WTC11 (cell line): ENCODE data around the gene TMEM119. TPM values are rescaled to one million over a fixed set of nuclear protein-coding genes. Genes with fewer than 3 reads are reported as not detected.

Experiments
- ATAC-seq: fragments of 200-7000 bp; cut with Tn5 transposase; 2 replicates; pipeline ENCODE4 v1.10.0; 2021; ENCODE audit warnings: mild to moderate bottlenecking, moderate library complexity
- CTCF ChIA-PET: fragments of 300-600 bp; sonication (Branson Sonifier 250); formaldehyde crosslinking; loops from one replicate; lab custom pipeline; 2021; ENCODE audit warnings: antibody characterized with exemption; lab: Charles Lee
- POLR2A ChIA-PET: fragments of 350-600 bp; sonication (Branson Sonifier 250); formaldehyde crosslinking; loops from one replicate; lab custom pipeline; 2021; ENCODE audit warnings: antibody characterized with exemption; lab: Charles Lee
- DNase-seq: peaks from one replicate; pipeline ENCODE4 v3.0.0; 2021; ENCODE audit warnings: low spot score
- H3K27ac Mint-ChIP-seq: 2 replicates; pipeline ENCODE4 v1.8.0; 2021; ENCODE audit warnings: mixed read lengths
- H3K27me3 Mint-ChIP-seq: 2 replicates; pipeline ENCODE4 v1.8.0; 2021; ENCODE audit warnings: low read depth, mild to moderate bottlenecking, moderate library complexity, mixed read lengths
- H3K36me3 Mint-ChIP-seq: 2 replicates; pipeline ENCODE4 v1.8.0; 2021; ENCODE audit warnings: mixed read lengths
- H3K4me1 Mint-ChIP-seq: 2 replicates; pipeline ENCODE4 v1.8.0; 2022; ENCODE audit warnings: mixed read lengths
- H3K4me3 Mint-ChIP-seq: 2 replicates; pipeline ENCODE4 v1.8.0; 2021; ENCODE audit warnings: mild to moderate bottlenecking, moderate library complexity, mixed read lengths
- H3K9me3 Mint-ChIP-seq: 2 replicates; pipeline ENCODE4 v1.8.0; 2021; ENCODE audit warnings: mixed read lengths
- EMX1 ChIP-seq: fragments of 250-450 bp; sonication (Bioruptor Pico); IDR thresholded peaks from 2 replicates; pipeline ENCODE4 v1.8.0; 2021; ENCODE audit warnings: mild to moderate bottlenecking
- ERG ChIP-seq: fragments of 250-450 bp; sonication (Bioruptor Pico); IDR thresholded peaks from 2 replicates; pipeline ENCODE4 v1.8.0; 2021; ENCODE audit warnings: mild to moderate bottlenecking
- FOXP1 ChIP-seq: sonication (generic); formaldehyde crosslinking; IDR thresholded peaks from 2 replicates; pipeline ENCODE4 v1.8.0; 2022; ENCODE audit warnings: missing genetic modification reagents, mild to moderate bottlenecking, moderate library complexity, borderline replicate concordance
- GABPB1 ChIP-seq: sonication (generic); formaldehyde crosslinking; IDR thresholded peaks from 2 replicates; pipeline ENCODE4 v1.8.1; 2023; ENCODE audit warnings: mild to moderate bottlenecking, missing genetic modification reagents
- HMGA2 ChIP-seq: fragments of 250-450 bp; sonication (Bioruptor Pico); IDR thresholded peaks from 2 replicates; pipeline ENCODE4 v1.4.0; 2021; ENCODE audit warnings: mild to moderate bottlenecking, moderate library complexity
- MAX ChIP-seq: sonication (generic); formaldehyde crosslinking; IDR thresholded peaks from 2 replicates; pipeline ENCODE4 v1.8.0; 2022; ENCODE audit warnings: mild to moderate bottlenecking, missing genetic modification reagents
- NR1H2 ChIP-seq: sonication (generic); formaldehyde crosslinking; IDR thresholded peaks from 2 replicates; pipeline ENCODE4 v1.9.0; 2021; ENCODE audit warnings: mild to moderate bottlenecking, moderate library complexity, missing genetic modification reagents
- ZSCAN18 ChIP-seq: fragments of 250-450 bp; sonication (Bioruptor Pico); IDR thresholded peaks from 2 replicates; pipeline ENCODE4 v2.1.2; 2022; ENCODE audit warnings: mild to moderate bottlenecking, moderate library complexity
- total RNA-seq: library from RNA; stranded (reverse); gene quantifications from 3 replicates; pipeline ENCODE4 v1.2.3, GENCODE V29; 2021
- TF ChIP-seq, protein P1 (sequence below): sonication (generic); formaldehyde crosslinking; IDR thresholded peaks from 2 replicates; pipeline ENCODE4 v1.8.1; 2023; ENCODE audit warnings: mild to moderate bottlenecking, moderate library complexity, missing genetic modification reagents
- TF ChIP-seq, protein P2 (sequence below): fragments of 250-450 bp; sonication (Bioruptor Pico); conservative IDR thresholded peaks from 2 replicates; pipeline ENCODE4 v1.9.0; 2021; ENCODE audit warnings: mild to moderate bottlenecking
- TF ChIP-seq, protein P3 (sequence below): sonication (generic); formaldehyde crosslinking; IDR thresholded peaks from 2 replicates; pipeline ENCODE4 v1.8.0; 2023; ENCODE audit warnings: missing genetic modification reagents, mild to moderate bottlenecking, borderline replicate concordance

TMEM119 gene
- total RNA-seq, 1 experiment from 2014 or later: 0.20 TPM

DNA sequence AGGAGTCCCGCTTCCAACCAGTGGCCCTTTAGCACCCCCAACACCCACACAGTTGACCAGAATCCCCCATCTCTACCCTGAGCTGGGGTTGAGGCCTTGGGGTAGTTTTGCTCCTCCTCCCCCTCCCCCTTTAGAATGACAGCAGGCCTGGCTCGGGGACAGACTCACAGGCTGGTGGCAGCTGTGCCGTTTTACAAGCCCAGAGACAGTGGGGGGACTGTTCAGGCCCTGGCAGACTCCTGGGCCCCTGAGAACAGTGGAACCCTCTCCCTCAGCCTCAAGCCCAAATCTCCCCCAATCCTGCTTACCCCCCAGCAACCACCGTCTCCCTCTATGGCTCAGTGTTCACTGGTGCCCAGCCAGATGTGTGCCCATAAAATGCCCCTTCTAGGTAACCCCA, 10.1 kb downstream of the TMEM119 start:
- H3K27me3 Mint-ChIP-seq: no peaks in the 10 kb centered on the region
- H3K27ac Mint-ChIP-seq: no peak overlapping the region
- H3K4me1 Mint-ChIP-seq: peaks cover 12% of the 10 kb centered on the region
- DNase-seq: no peak
- H3K4me3 Mint-ChIP-seq: no peak overlapping the region
- ChIA-PET CTCF (interaction anchor here (1.3 kb wide), 1 partner anchor 30 kb away, joined by 4 read pairs; no protein-coding TSS in a partner anchor), POLR2A (no interaction called here)
- H3K9me3 Mint-ChIP-seq: no peaks in the 10 kb centered on the region
- TF ChIP-seq, protein P1, sequence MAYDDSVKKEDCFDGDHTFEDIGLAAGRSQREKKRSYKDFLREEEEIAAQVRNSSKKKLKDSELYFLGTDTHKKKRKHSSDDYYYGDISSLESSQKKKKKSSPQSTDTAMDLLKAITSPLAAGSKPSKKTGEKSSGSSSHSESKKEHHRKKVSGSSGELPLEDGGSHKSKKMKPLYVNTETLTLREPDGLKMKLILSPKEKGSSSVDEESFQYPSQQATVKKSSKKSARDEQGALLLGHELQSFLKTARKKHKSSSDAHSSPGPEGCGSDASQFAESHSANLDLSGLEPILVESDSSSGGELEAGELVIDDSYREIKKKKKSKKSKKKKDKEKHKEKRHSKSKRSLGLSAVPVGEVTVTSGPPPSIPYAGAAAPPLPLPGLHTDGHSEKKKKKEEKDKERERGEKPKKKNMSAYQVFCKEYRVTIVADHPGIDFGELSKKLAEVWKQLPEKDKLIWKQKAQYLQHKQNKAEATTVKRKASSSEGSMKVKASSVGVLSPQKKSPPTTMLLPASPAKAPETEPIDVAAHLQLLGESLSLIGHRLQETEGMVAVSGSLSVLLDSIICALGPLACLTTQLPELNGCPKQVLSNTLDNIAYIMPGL (CRISPR knock-in tag): no peak
- TF ChIP-seq MAX (CRISPR knock-in tag): no peak
- H3K36me3 Mint-ChIP-seq: no peaks in the 10 kb centered on the region
- ATAC-seq: no peak

DNA sequence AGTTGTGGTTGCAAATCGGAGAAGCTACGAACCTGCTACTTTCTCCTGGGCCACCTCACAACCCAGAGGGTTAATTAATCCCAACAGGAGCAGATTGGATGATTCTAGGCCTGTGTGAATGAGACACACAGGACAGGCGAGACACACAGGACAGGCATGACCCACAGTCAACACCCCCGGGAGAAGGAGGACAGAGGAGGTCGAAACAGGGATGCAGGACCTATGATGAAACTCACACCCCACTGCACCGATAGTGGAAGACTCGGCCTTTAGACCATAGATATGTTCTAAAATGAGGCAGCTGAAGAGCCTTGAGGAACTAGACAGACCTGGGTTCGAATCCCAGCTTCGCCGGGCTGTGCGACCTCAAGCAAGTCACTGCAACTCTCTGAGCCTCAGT, 11.6 kb downstream of the TMEM119 start:
- TF ChIP-seq EMX1: no peak
- no peak for TF ChIP-seq NR1H2 (CRISPR knock-in tag)
- TF ChIP-seq, protein P1 (CRISPR knock-in tag): no peak
- no peak for TF ChIP-seq HMGA2
- TF ChIP-seq ZSCAN18 (CRISPR knock-in tag): no peak
- TF ChIP-seq, protein P2, sequence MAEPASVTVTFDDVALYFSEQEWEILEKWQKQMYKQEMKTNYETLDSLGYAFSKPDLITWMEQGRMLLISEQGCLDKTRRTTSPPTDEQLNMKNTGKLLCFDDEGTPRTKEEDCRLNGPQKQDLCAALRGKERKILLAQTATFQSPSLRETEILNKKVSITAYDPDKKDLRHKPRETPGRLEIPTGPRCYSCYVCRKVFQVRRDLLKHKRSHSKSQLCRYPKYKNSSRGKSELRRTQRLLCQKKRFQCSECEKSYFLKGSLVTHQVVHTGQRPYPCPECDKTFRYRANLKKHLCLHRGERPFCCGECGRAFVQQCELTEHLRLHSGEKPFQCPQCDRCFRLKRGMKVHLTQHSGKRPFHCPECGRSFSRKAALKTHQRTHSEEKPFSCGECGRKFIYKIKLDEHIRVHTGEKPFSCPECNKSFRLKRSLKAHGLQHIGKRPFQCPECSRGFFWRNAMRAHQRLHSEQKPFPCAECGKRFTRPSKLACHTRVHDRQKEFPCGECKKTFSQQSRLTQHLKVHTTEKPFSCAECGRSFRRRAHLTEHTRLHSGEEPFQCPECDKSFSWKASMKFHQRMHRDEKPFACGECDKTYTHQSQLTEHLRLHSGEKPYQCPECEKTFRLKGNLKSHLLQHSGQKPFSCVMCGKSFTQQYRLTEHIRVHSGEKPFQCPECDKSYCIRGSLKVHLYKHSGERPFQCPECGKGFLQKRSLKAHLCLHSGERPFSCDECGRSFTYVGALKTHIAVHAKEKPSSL (CRISPR knock-in tag): no peak
- no peak overlapping the region for H3K27ac Mint-ChIP-seq
- H3K4me3 Mint-ChIP-seq: no peak overlapping the region
- ChIA-PET POLR2A (no interaction called here), CTCF (no interaction called here)
- peaks cover 12% of the 10 kb centered on the region for H3K4me1 Mint-ChIP-seq
- ATAC-seq (no peak), DNase-seq (no peak)
- H3K36me3 Mint-ChIP-seq: no peaks in the 10 kb centered on the region
- no peaks in the 10 kb centered on the region for H3K27me3 Mint-ChIP-seq
- no peaks in the 10 kb centered on the region for H3K9me3 Mint-ChIP-seq

DNA sequence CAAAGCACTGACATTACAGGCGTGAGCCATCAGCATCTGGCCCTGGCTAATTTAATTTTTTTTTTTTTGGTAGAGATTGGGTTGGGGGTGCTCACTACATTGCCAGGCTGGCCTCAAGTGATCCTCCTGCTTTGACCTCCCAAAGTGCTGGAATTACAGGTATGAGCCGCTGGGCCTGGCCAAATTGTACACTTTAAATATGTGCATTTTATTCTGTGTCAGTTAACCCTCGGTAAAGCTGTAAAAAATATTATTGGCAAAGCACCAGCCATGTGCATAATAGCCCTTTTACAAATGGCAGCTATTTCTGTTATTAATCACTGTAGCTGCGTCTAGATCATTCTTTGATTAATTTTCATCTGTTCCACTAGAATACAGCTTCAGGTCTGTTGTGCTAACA, 12.0 kb downstream of the TMEM119 start:
- DNase-seq: no peak
- ChIA-PET CTCF (no interaction called here), POLR2A (no interaction called here)
- Mint-ChIP-seq H3K27me3 (no peaks in the 10 kb centered on the region), H3K27ac (no peak overlapping the region), H3K4me3 (no peak overlapping the region), H3K4me1 (peaks cover 12% of the 10 kb centered on the region), H3K9me3 (no peaks in the 10 kb centered on the region), H3K36me3 (no peaks in the 10 kb centered on the region)
- ATAC-seq: no peak
- TF ChIP-seq FOXP1 (CRISPR knock-in tag) (no peak), GABPB1 (CRISPR knock-in tag) (no peak), ERG (CRISPR knock-in tag) (no peak)
- TF ChIP-seq, protein P3, sequence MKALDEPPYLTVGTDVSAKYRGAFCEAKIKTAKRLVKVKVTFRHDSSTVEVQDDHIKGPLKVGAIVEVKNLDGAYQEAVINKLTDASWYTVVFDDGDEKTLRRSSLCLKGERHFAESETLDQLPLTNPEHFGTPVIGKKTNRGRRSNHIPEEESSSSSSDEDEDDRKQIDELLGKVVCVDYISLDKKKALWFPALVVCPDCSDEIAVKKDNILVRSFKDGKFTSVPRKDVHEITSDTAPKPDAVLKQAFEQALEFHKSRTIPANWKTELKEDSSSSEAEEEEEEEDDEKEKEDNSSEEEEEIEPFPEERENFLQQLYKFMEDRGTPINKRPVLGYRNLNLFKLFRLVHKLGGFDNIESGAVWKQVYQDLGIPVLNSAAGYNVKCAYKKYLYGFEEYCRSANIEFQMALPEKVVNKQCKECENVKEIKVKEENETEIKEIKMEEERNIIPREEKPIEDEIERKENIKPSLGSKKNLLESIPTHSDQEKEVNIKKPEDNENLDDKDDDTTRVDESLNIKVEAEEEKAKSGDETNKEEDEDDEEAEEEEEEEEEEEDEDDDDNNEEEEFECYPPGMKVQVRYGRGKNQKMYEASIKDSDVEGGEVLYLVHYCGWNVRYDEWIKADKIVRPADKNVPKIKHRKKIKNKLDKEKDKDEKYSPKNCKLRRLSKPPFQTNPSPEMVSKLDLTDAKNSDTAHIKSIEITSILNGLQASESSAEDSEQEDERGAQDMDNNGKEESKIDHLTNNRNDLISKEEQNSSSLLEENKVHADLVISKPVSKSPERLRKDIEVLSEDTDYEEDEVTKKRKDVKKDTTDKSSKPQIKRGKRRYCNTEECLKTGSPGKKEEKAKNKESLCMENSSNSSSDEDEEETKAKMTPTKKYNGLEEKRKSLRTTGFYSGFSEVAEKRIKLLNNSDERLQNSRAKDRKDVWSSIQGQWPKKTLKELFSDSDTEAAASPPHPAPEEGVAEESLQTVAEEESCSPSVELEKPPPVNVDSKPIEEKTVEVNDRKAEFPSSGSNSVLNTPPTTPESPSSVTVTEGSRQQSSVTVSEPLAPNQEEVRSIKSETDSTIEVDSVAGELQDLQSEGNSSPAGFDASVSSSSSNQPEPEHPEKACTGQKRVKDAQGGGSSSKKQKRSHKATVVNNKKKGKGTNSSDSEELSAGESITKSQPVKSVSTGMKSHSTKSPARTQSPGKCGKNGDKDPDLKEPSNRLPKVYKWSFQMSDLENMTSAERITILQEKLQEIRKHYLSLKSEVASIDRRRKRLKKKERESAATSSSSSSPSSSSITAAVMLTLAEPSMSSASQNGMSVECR (CRISPR knock-in tag): no peak
